Kidney epithelial cell (primary cell): ENCODE data around the gene SLC35E1. TPM values are rescaled to one million over a fixed set of nuclear protein-coding genes. Genes with fewer than 3 reads are reported as not detected.
A peak's percentile ranks its signal among the peaks of the same experiment; 100 is the strongest.

Experiments
- DNase-seq: peaks from one replicate; pipeline ENCODE4 v3.0.0-alpha.2; 2010; ENCODE audit warnings: low read depth
- H3K27me3 ChIP-seq: 2 replicates; pipeline ENCODE4 v1.6.0; 2011; ENCODE audit warnings: low read length; ENCODE audit not compliant: control insufficient read depth, insufficient read depth
- H3K36me3 ChIP-seq: 2 replicates; pipeline ENCODE4 v1.5.1; 2011; ENCODE audit warnings: low read length; ENCODE audit not compliant: control insufficient read depth, insufficient read depth
- H3K4me3 ChIP-seq: 2 replicates; pipeline ENCODE4 v1.5.1; 2011; ENCODE audit warnings: low read depth, mild to moderate bottlenecking, control low read depth, low read length
- total RNA-seq: library from RNA; depleted of rRNA; stranded (reverse); fragments of >200 nt; gene quantifications from 2 replicates; pipeline ENCODE4 v1.2.3, GENCODE V29; 2015
- TF ChIP-seq, protein P1 (sequence below): IDR thresholded peaks from 2 replicates; pipeline ENCODE4 v1.5.1; 2011; ENCODE audit warnings: mild to moderate bottlenecking, moderate library complexity, low read length, control low read depth, inconsistent platforms; ENCODE audit not compliant: insufficient read depth, poor library complexity, severe bottlenecking

SLC35E1 gene
- total RNA-seq, 1 donor from 2014 or later, result 60.9 TPM

DNA sequence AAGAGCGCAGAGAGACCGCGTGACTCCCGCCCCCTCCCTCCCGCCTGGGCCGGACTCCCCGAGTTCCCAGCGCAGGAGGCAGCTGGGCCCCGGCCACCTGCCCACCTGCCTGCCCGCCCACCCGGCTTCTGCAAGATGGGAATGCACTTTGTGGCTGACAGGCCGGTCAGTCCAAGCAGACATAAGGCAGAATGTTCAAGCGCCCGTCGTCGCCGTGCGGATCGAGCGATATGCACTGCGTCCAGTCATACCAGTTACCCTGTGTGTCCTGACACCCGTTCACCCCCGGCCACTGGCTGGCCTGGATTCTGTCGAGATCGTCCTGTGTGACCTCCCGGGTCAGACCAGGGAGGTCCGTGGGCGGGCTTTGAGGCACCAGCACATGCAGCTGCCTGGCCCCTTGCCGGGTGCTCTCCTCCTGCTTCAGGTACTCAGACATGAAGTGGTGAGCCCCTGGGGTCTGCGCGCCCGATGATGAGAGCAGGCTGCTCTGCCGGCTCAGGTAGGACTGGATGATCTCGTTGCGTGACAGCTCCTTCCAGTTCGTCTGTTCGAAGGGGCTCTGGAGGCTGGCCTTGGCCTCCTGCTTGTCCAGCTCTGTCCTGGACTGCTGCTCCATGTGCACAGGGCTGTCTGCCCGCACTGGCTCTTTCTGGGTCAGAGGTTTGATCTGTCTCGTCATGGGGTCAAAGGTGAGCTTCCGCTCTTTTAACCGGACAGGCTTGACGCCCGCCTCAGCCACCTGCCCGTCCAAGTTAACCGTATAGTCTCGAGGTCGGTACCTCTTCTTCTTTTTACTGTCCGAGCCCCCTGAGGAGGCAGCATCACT is 3.9 kb upstream of the SLC35E1 start:
- no peaks in the 10 kb centered on the region for H3K36me3 ChIP-seq
- no peak overlapping the region for H3K4me3 ChIP-seq
- H3K27me3 ChIP-seq, result no peaks in the 10 kb centered on the region
- TF ChIP-seq, protein P1, sequence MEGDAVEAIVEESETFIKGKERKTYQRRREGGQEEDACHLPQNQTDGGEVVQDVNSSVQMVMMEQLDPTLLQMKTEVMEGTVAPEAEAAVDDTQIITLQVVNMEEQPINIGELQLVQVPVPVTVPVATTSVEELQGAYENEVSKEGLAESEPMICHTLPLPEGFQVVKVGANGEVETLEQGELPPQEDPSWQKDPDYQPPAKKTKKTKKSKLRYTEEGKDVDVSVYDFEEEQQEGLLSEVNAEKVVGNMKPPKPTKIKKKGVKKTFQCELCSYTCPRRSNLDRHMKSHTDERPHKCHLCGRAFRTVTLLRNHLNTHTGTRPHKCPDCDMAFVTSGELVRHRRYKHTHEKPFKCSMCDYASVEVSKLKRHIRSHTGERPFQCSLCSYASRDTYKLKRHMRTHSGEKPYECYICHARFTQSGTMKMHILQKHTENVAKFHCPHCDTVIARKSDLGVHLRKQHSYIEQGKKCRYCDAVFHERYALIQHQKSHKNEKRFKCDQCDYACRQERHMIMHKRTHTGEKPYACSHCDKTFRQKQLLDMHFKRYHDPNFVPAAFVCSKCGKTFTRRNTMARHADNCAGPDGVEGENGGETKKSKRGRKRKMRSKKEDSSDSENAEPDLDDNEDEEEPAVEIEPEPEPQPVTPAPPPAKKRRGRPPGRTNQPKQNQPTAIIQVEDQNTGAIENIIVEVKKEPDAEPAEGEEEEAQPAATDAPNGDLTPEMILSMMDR, result no peak
- DNase-seq, result no peak

GRCh38 chr19:16575282-16575681 is 3.1 kb upstream of the SLC35E1 start:
- TF ChIP-seq, protein P1, result no peak
- H3K4me3 ChIP-seq, result no peak overlapping the region
- no peak for DNase-seq
- no peaks in the 10 kb centered on the region for H3K36me3 ChIP-seq
- H3K27me3 ChIP-seq, result no peaks in the 10 kb centered on the region

DNA sequence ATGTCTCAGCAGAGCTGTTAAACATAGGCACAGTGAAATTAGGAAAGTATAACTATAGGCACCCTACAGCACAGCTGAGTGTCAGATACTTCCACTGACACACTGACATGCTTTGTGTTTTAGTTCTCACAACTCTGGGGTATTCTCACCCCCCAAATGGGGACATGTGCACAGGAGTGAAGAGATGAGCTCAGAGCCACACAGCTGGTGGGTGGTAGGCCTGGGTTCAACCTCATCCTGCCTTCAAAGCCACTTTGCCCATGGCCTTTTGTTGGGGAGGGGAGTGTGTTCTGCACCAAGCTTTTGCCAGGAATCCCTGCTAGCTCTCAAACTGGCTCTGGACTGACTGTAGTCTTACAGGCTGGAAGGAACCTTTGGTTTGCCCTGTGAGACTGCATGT is 1.7 kb upstream of the SLC35E1 start:
- Histone ChIP-seq H3K36me3 (peaks cover 1% of the 10 kb centered on the region), H3K4me3 (no peak overlapping the region)
- TF ChIP-seq, protein P1, result no peak

GRCh38 chr19:16573296-16573695 is 1.1 kb upstream of the SLC35E1 start:
- TF ChIP-seq, protein P1, result no peak
- H3K27me3 ChIP-seq, result no peaks in the 10 kb centered on the region
- peak overlapping the region; percentile 94 for H3K4me3 ChIP-seq
- no peak for DNase-seq
- peaks cover 1% of the 10 kb centered on the region for H3K36me3 ChIP-seq

More for the DNA sequence above, 1.7 kb upstream of the SLC35E1 start:
- H3K27me3 ChIP-seq, result no peaks in the 10 kb centered on the region
- DNase-seq, result no peak

- no peak for DNase-seq
- H3K4me3 ChIP-seq, result peak overlapping the region; percentile 94
- TF ChIP-seq, protein P1, result no peak
- H3K27me3 ChIP-seq, result no peaks in the 10 kb centered on the region
- H3K36me3 ChIP-seq, result peaks cover 1% of the 10 kb centered on the region
Observed at GRCh38 chr19:16571822-16572331, 338 bp downstream of the SLC35E1 start.
